ENCODE data around the gene POM121C.
"Not testable (repeated sequence)": the region's sequence is repeated elsewhere in the genome, so short reads cannot be mapped to it uniquely, and the experiment has no call there.

Gene POM121C

DNA sequence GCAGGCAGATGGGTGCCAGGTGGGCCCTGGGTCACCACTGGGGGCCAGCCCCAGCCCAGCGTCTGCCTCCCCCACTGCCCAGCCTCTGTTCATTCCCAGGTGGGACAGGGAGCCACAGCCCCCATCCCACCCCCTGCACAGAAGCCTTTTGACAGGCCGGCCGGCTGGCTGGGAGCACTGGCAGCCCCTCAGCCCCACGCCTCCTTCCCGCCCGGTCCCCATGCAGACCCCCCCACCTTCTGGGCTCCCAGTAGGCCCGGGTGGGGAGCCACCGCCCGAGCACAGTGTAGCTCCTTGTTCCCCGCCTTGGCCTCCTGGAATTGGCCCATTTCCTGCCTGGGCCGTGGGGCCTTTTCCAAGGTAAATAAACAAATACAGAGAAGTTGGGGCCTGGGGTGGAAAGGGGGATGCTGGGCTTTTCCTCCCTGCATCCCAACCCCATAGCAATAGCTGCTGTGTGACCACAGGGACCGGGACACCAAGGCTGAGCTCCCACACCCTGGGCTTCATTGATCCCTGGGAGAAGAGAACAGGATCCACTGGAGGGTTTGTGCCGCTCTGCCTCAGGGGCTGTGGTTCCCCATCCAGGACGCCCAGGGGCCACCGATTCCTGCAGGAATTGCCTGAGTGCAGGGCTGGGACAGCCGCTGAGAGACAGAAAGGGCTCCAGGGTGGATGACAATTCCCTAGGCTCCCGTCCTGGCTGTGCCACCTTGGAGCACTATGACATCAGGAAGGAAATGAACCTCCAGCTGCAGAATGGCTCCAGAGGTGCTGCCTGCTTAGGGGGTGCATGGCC, 111.4 kb downstream of the POM121C start:
- not testable (repeated sequence) for DNase-seq

DNA sequence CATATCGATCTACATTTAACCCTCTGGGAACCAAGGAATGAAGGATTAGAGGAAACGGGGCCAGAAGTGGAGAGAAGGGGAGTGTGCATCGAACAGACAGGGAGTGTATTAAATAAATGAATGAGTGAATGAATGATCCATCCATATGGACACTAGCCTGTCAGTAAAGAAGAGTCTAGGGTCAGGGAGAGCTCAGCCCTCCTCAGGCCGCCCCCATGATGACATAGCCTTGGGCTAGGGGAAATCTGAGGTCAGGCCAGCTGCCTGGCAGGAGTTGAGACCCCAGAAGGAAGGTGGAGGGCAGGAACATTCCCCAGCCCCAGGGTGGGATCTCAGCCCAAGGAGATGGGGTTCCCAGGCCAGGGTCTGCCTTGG, 112.0 kb downstream of the POM121C start:
- not testable (repeated sequence) for DNase-seq

DNA sequence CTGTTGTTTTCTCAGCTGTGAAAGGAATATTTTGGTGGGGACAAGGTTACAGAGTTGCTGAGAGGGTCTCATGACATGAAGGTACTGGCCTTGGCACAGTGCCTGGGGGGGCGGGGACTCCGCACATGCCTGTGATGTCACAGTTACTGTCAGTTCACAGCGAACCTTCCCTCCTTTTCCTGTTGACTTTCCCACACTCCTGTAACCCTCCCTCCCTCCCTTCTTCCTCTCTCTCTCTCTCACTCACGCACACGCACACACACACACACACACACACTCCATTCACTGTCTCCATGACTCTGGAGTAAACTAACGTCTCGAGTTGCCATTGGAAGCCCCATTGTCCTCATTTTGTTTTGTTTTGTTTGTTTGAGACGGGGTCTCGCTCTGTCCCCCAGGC, 118.8 kb downstream of the POM121C start:
- not testable (repeated sequence) for DNase-seq
